Suppressor macrophage treated with lipopolysaccharide for 1 hour (primary cell): ENCODE results near the gene SOCS7.
A peak's percentile ranks its signal among the peaks of the same experiment; 100 is the strongest.

Source experiments
- DNase-seq, 3 donors: peaks; one replicate each; pipeline ENCODE4 v3.0.0-alpha.2; 2020 to 2022

SOCS7 gene

DNA sequence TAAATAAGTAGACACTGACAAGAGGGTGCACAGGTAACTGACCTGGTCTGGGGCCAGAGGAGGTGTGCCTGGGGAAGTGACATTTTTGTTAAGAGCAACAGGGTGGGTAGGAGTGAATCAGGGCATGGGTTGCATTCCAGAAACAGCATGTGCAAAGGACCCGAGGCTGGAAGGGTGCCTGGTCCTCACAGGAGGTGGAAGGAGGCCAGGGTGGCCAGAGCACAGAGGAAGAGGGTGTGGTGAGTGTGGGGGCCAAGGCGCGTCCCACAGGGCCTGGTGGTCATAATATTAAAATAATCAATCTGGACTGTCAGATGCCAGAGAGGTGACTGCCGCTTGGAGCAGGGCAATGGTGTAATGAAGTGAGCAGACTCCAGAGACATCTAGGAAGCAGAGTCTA lies 90.9 kb downstream of the SOCS7 start:
- DNase-seq = no peak

DNA sequence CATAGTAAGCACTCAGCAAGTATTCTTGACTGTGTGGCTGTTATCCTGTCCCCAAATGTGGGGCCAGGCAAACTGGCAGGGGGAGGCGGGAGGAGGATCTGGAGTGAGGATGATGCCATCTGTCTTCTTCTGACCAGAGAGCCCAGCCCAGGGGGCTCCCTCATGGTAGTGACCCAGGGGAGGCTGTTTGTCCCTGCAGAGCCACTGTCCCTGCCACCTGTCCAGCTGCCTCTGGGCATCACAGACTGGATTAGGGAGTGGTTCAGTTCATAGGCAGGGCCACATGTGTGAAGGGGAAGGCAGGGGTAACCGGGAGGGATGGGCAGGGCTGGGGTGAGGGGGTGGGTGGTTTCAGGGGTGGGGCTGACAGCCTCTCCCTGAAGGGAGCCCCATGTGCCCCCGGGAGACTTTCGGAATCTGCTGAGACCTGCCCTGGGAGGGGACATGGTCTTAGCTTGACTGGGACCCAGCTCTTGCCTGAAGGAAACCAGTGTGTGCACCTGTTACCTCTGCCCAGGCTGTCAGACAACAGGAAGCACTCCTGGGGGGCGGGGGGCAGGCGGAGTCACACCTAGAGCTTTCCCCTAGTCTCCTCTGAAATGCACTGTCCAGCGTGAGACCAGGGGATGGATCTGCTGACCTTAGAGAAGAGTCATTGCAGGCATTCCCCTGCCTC lies 91.8 kb downstream of the SOCS7 start:
- DNase-seq = no peak

DNA sequence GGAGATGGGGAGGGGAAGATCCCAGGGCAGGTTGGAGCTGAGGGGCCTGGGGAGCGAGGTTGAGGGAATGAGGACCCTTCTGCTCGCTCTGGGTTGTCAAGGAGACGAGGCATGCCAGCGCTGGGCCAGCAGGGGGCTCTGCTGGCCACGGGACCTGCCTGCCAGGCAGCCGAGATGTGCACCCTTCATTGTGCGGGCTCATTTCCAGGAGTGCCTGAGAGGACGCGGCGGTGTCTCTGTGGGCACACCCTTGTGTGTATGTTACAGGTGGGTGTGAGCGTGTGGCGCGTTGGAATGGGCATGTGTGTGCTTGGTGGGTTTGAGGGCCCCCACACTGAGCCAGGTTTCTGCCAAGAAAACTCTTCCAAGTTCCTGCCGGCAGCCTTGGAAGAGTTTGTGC lies 92.5 kb downstream of the SOCS7 start:
- peak; percentile 61 to 76 (median 63) for DNase-seq

DNA sequence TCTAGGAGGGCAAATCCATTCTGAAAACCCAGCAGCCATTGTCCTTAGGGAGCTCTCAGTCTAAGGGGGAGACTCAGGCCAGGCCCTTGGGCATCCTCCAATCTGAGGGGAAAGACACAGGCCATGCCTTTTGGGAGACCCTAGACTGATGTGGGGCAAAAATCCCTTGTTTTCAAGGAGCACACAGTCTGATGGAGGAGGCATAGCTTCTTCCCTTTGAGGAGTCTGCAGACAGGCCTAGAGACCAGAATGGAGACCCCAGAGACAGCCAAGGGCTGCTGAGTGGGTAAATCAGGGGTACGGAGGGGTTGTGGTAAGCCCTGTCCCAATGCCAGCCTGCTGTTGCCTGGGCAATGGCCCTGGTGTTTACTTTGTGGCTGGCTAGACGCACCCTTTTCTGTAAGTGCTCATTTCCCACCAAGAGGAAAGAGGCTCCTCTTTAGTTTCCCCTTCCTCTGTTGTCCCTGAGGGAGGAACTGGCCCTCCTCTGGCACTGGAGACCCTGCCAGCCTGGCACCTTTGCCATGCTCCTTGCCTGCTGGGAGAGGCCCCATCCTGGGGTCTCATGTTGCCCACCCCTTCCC lies 96.0 kb downstream of the SOCS7 start:
- DNase-seq = no peak

DNA sequence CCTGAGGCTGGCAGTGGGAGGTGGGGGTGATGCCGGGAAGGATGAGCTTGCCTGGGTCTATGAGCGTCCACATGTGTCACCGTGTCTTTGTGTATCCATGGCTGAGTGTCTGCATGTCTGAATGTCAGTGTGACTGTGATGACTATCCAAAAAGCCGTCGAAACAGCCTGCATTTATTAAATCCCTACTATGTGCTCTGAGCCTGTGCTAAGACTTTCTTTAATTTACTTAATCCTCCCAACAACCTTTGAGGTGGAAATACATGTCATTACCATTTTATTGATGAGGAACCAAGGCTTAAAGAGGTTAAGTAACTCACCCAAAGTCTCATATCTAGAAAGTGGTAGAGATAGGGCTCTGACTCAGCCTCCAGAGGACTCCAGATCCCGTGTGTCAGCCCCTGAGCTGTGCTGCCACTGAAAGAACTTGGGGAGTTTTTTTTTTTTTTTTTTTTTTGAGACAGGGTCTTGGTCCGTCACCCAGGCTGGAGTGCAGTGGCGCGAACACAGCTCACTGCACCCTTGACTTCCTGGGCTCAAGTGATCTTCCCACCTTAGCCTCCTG lies 96.6 kb downstream of the SOCS7 start:
- DNase-seq = no peak

DNA sequence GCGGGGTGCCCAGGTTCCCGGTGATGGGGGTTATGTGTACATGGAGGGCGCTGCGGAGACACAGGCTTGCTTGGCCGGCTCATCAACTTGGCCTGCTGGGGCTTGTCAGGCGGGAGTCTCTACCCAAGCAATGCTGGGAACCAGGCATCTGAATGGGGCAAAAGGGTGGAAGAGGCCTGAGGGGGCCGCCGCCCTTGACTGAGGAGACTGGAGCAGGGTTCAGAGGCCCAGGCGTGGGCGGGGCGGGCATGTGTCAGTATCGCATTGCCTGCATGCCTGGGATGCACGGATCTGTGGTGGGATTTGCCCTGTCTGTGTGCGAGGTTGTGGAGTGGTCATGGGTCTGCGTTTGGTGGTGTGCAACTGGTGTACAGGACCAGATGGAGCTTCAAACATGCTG lies 97.7 kb downstream of the SOCS7 start:
- no peak for DNase-seq

DNA sequence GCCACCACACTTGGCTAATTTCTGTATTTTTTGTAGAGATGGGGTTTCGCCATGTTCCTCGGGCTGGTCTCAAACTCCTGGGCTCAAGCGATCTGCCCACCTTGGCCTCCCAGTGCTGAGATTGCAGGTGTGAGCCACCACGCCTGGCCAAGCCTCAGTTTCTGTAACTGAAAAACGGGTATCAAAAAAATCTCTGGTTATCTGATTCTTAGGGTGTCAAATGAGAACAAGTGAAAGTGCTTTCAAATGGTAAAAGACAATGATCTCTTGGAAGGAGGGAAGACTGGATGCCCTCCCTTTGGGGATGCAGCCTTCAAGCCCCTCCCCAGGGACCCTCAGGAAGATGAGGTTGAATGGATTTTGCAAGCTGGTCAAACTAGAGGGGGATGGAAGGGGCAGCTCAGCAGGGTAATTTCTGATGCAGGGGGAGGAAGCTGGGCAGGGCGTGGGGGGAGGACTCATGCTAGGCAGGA lies 98.9 kb downstream of the SOCS7 start:
- peak in 1 of 3 donors; percentile 24 for DNase-seq

DNA sequence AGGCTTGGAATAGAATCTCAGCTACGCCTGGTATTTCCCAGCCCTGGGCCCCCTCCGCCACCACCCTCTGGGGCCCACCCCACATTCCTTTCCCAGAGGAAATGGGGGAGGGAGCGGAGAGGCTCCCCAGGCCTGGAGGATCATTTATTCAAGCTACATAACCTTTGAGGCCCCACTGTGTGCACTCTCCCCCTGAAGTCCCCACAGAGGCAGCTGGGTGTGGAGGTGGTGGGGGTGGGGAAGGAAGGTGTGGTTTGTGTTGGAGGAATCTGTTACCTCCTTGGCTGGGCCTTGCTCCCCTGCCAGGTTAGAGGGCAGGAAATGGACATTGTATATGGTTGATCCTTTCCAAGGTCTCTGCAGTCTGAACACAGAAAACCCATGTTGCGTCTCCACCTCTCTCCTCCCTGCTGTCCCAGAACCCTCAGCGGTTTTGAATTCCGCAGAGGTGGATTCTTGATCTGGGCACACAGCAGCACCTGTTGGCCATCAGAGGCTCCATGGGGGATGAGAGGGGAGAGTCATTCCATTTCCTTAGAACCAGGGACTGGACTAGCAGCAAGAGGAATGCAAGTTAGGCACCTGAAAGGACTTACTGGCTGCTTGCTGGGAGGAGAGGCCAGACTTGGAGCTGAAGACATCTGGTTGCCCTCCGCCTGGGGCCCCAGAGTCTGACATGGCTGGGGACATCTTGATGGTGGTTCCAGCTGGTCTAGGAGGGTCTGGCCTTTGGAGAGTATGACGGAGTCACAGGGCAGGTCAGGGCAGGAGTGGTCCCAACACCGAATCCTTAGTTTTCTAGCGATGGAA lies 99.6 kb downstream of the SOCS7 start:
- DNase-seq = no peak

DNA sequence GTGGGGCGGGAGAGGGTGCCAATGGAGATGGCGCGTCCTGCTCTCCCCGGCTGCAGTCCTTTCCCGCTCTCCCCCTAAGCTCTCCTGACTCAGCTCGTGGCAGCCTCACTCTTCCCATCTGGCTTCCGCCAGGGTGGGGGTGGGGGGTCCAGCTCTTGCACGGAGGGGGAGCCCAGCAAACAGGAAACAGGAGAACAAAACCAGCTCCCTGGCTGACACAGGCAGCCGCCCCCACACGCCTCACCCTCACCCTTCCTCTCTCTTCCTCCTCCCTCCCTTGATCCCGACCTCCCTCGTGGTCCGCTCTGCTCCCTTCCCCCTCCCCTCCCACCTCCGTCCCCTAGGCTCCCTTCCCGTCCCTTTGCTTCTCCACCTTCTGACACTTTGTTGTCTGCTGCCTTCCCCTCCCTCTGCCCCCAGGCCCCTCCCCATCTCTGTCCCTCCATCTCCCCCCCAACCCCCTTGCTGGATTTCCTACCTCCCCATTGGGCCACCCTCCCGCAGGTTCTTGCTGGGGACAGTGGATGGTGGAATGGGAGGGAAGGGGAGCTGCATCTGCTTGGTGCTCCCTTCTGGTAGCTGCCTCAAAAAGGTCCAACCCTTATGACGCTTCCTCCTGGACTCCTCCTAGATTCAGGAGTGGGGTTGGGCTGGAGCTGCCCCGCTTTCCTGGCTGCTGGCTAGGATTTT lies 100.3 kb downstream of the SOCS7 start:
- peak; percentile 16 to 52 (median 32) for DNase-seq

DNA sequence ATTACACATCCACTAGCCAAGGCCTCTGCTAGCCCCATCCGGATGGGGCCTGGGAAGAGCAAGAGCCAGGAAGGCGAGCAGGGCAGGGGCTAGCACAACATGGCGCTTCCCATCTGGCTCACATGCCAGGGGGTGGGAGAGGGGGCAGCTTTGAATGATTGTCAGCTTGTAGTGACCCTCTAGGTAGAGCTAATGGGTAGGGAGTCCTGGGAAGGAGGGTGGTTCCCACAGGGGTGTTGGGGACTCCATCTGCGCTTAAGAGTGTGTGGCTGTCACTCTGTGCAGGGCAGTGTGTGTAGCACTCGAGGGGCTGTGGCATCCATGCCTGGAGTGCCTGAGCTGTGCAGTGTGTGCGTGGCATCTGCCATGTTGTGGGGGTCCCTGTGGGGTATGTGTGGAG lies 101.1 kb downstream of the SOCS7 start:
- DNase-seq = no peak

DNA sequence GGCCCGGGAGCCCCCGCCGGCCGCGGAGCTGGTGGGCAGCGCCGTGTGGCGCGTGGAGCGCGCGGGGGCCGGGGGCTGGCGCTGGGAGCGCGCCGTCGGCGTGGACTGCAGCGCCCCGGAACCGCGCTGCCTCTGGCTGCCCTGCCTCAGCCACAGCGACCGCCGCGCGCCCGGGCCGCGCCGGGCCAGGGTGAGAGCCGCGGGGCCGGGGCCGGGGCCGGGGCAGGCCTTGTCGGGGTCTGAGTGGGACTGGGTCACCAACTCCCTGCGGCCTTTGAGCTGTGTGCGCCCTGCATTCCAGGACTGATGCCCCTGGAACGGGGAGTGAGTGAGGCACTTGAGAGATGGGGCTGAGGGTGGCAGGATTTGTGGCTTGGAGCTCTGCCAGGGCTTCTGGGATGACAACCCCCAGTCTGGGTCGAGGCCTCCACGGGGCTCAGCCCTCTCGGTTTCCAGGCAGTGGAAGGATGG lies 102.3 kb downstream of the SOCS7 start:
- DNase-seq = no peak

DNA sequence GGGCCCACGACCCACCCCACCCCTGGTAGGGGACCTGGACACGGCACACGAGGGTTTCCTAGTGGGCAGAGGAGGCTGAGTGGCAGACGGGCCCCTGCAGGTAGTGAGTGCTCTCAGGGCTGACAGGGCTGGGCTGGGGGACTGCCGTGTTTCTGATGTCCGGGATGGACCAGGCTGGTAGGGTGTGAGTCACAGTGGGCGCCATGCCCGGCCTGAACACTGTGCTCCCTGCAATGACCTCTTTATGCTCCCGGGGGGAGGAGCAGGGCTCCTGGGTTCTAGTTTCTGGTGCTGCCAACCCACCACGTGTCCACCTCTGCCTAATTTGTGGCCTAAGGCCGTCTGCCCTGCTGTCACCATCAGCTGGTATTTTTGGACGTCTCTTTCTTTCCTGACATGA lies 102.9 kb downstream of the SOCS7 start:
- no peak for DNase-seq
